GM18502 (cell line): Measurements from ENCODE around the gene CEBPZ.
A peak's percentile ranks its signal among the peaks of the same experiment; 100 is the strongest.

ENCODE experiments used
- ATAC-seq: cut with Tn5 transposase; IDR thresholded peaks from one replicate; pipeline ENCODE4 v1.9.1; 2021; ENCODE audit warnings: mild to moderate bottlenecking; ENCODE audit not compliant: unreplicated experiment, poor library complexity

Gene CEBPZ

GRCh38 chr2:37181726-37182684, 49.4 kb downstream of the CEBPZ start:
- no peak for ATAC-seq

- no peak for ATAC-seq
Measured at GRCh38 chr2:37180640-37181039, 50.8 kb downstream of the CEBPZ start.

GRCh38 chr2:37180006-37180639, 51.3 kb downstream of the CEBPZ start:
- ATAC-seq: no peak

GRCh38 chr2:37173741-37174140, 57.7 kb downstream of the CEBPZ start:
- ATAC-seq: no peak

GRCh38 chr2:37171624-37171950, 59.8 kb downstream of the CEBPZ start:
- ATAC-seq: no peak

GRCh38 chr2:37168217-37168981, 63.0 kb downstream of the CEBPZ start:
- ATAC-seq: no peak

GRCh38 chr2:37167636-37168180, 63.7 kb downstream of the CEBPZ start:
- ATAC-seq: no peak

GRCh38 chr2:37164757-37165156, 66.6 kb downstream of the CEBPZ start:
- ATAC-seq: no peak

- ATAC-seq: peak; percentile 92
Measured at GRCh38 chr2:37156857-37157714, 74.3 kb downstream of the CEBPZ start, which contains the start of gene EIF2AK2. EIF2AK2 (minus strand) TSS chr2:37156980; CDS start chr2:37147806, 9,174 bp downstream.

- peak; percentile 26 for ATAC-seq
Measured at GRCh38 chr2:37156071-37156856, 75.1 kb downstream of the CEBPZ start.

- no peak for ATAC-seq
Measured at GRCh38 chr2:37154785-37155184, 76.6 kb downstream of the CEBPZ start.

GRCh38 chr2:37153224-37153623, 78.2 kb downstream of the CEBPZ start:
- ATAC-seq: no peak
